Measurements from ENCODE around the gene PTPN4. TPM values are rescaled to one million over a fixed set of nuclear protein-coding genes. Genes with fewer than 3 reads are reported as not detected.

Gene PTPN4
- total RNA-seq, 1 experiment from 2014 or later, result 80.5 TPM

DNA sequence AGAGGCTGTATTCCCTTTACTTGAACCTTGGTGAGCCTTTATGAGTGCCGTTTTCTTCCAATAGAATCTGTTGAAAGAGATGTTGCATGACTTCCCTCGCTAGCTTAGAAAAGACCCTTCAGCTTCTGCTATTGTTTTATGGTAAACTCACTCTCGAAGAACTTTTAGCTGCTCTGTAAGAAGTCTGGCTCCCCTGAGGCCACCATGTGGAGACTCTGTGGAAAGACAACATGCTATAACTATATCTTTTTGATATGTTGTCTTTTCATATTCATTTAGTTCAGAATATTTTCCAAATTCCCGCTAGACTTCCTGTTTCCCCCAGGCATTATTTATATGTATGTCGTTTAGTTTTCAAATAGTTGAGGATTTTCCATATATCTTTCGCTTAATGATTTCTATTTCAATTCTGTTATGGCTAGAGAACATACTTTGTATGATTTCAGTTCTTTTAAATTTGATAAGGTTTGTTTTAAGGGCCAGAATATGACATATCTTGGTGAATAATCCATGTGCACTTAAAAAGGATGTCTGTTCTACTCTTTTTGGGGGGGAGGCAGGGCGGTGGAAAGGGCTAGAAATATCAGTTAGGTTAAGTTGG lies 64.1 kb downstream of the PTPN4 start:
- Histone ChIP-seq H4K8ac (replicated peaks; ENCODE audit: insufficient read length, low read depth, low read length) (no peak overlapping the region), H2BK5ac (ENCODE audit: insufficient read length, low read length) (no peak overlapping the region), H2BK15ac (ENCODE audit: low read depth, low read length) (no peak overlapping the region), H3K14ac (ENCODE audit: insufficient read depth, low read length) (no peak overlapping the region), H4K20me1 (ENCODE audit: control insufficient read depth, insufficient read depth, insufficient read length) (no peaks in the 10 kb centered on the region), H3T11ph (ENCODE audit: low read length) (no peak overlapping the region), H3K23me2 (ENCODE audit: insufficient read length, low read depth, low read length, poor library complexity, severe bottlenecking) (no peaks in the 10 kb centered on the region), H3K27ac (ENCODE audit: insufficient read length, low read depth, low read length) (no peak overlapping the region), H3K79me1 (ENCODE audit: insufficient read depth, low read depth, low read length, poor library complexity, severe bottlenecking) (peaks cover 2% of the 10 kb centered on the region), H3K9ac (ENCODE audit: extremely low read depth, insufficient read length, low read length) (no peak overlapping the region), H4K91ac (ENCODE audit: insufficient read length, low read depth, low read length) (no peak overlapping the region), H2BK20ac (ENCODE audit: low read depth, low read length, poor library complexity, severe bottlenecking) (no peak overlapping the region), H3K18ac (ENCODE audit: insufficient read length, low read depth, low read length) (no peak overlapping the region), H2AK5ac (ENCODE audit: insufficient read length, low read length) (no peak overlapping the region), H3K9me3 (ENCODE audit: control insufficient read depth, low read depth, low read length) (no peaks in the 10 kb centered on the region), H2BK12ac (ENCODE audit: insufficient read length, low read depth, low read length) (no peak overlapping the region), H2AFZ (ENCODE audit: low read length) (no peak overlapping the region), H3K4me1 (ENCODE audit: insufficient read depth, low read length) (no peaks in the 10 kb centered on the region), H3K4ac (ENCODE audit: low read depth, low read length) (no peak overlapping the region), H4K5ac (ENCODE audit: insufficient read length, low read depth, low read length) (no peak overlapping the region), H3K23ac (ENCODE audit: insufficient read length, low read depth, low read length) (no peak overlapping the region), H3K27me3 (ENCODE audit: insufficient read depth, low read length) (no peaks in the 10 kb centered on the region), H3K4me2 (ENCODE audit: insufficient read depth, insufficient read length, low read length) (no peak overlapping the region), H3K79me2 (ENCODE audit: insufficient read depth, low read length) (peaks cover 3% of the 10 kb centered on the region; the same call in 1 of the 2 replicates), H3K56ac (ENCODE audit: insufficient read length, low read depth, low read length) (no peak overlapping the region), H2BK120ac (ENCODE audit: low read depth, low read length, poor library complexity, severe bottlenecking) (no peak overlapping the region)
- no peaks in the 10 kb centered on the region for H3K9me3 Mint-ChIP-seq
- peak; percentile 69 for TF ChIP-seq CTCF (conservative IDR thresholded peaks at IDR 0.05)
- H3K4me3 Mint-ChIP-seq, result no peak overlapping the region
- no peaks in the 10 kb centered on the region for H3K27me3 Mint-ChIP-seq (ENCODE audit: low read depth)
- no peak for DNase-seq
- H3K27ac Mint-ChIP-seq, result peak overlapping the region in 1 of 3 experiments; percentile 89; a peak in 3 of 7 replicates
- peaks cover 15% of the 10 kb centered on the region in 2 experiments for H3K4me1 Mint-ChIP-seq
- H3K36me3 Mint-ChIP-seq (ENCODE audit: insufficient read depth in 1 of 3, low read depth in 3 of 3), result peaks cover 8 to 28% (median 24%) of the 10 kb centered on the region in 3 experiments; a peak in 6 of 7 replicates
- no CpG with 5 or more reads among the region's 7 CpGs for WGBS (ENCODE audit: extremely low coverage, insufficient read length, low lambda C conversion rate)
